Activated T-cell treated with anti-CD3 and anti-CD28 coated beads for 4 hours (primary cell): Measurements from ENCODE around the gene ANO3.

Source experiments
- DNase-seq: peaks from one replicate; pipeline ENCODE4 v3.0.0-alpha.2; 2020

Gene ANO3

DNA sequence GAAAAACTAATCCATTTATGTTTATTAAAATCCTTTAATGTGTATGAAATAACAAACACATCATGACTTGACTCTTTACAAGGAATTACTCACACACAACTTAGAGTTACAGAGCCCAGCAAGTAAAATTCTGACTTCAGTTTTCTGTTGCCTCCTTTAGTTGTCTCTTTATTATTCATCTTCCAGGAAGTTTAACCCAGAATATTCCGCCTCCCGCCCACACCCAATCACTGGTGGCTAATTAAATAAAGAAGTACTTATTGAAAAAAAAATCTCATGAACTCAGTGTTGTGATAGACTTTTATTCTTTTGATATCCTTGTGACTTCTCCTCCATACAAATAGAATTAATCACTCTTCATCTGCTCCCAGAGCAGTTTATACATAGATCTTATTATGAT is 178.2 kb downstream of the ANO3 start:
- DNase-seq, result no peak

DNA sequence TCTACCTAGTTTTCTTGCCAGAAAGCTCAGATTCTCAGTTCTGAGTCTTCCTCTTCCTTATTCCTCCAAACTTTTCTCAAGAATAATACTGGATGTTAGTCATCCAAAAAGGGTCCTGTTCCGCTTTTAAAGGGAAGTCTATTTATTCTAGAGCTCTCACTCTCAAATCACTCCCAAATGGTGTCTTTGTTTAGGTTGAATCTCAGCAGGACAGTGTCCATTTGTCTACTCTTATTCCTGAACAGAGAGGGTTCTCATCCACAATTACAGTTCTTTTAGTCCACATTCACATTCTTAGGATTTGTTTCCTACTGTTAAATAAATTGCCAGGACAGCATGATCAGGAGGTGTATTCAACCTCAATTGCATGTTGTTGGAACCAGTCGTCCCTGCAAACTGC is 178.8 kb downstream of the ANO3 start:
- DNase-seq, result no peak

DNA sequence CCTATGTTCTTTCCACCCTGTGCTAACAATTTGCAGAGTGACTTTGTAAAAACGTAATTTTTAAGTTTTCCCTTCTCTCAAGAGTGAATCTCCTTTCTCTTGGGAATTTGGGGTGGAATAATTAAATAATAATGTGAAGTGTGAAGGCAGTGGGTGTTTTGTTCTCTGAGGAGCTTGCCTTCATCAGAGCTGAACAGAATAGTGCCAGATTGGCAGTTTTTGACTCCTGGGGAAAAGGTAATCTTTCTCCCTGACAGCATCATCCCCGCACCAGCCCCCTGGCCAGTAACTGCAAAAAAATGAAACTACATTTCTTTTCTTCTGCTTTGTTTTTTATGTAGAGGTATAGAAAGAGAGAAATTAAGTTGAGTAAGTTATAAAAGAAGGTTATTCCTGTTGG is 180.3 kb downstream of the ANO3 start:
- no peak for DNase-seq

DNA sequence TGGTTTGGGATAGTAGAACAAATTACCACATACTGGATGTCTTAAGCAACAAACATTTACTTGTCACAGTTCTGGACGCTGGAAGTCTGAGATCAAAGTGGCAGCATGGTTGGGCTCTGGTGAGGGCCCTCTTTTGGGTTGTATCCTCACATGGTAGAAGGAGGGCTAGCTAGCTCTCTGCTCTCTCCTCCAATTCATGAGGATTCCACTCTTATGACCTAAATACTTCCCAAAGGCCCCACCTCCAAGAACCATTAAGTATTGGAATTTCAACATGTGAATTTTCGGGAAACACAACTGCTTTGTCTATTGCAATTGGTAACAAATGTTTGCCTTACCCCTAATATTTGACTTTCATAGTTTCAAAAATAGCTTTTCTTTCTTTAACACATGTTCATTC is 187.5 kb downstream of the ANO3 start:
- DNase-seq, result no peak

DNA sequence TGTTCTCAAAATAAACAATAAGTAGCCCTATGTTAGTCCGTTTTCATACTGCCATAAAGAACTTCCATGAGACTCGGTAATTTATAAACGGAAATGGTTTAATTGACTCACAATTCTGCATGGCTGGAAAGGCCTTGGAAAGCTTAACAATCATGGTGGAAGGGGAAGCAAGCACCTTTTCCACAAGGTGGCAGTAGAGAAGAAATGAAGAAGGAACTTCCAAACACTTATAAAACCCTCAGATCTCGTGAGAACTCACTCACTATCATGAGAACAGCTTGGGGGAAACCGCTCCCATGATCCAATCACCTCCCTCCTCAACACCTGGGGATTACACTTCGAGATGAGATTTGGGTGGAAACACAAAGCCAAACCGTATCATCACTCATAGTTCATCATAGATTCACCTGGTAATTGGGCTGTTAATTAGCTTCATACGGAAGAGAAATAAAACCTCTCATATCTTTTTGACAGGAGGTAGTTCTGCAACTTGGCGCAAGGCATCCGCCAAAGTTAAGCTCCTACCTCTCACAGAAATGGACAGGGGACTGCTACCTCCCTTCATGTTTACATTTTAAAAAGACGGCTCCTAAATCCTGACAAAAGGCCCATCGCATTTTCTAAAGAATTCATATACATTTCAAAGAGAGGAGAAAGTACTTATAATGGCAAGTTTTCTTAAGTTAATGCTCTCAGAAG is 191.1 kb downstream of the ANO3 start:
- no peak for DNase-seq

DNA sequence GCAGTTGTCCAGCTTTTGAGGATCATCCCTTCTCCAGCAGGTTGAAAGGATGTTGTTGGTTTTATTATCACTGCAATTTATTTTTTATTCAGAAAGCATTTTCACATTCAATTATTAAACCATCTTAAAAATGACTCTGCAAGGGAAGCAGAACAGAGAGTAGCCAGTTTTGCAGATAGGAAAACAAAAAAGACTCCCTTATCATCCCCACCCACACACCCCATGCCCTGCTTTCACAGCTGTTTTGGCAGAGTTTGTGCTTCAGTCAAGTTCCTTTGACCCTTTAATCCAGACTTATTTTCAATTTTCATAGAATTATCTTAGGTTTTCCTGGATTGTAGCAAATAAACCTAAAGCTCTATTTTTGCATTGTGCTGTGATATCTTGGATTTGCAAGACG is 195.8 kb downstream of the ANO3 start:
- DNase-seq, result no peak

DNA sequence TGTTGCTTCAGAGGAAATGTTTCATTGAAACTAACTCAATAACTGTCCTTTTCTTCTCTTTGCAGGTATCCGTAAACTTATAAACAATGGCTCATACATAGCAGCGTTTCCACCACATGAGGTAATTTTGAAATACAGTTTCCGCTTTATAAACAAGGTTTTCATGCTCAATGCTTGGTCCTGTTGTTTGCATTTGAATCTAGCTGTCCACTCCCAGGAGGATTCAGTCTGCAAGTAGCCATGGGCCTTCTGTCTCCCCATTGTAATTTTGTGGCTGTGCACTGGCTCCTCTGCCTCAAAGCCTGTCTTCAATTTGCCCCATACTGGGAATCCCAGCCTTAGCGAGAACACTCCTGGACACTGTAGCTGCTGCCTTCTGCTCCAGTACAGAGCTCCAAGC is 205.4 kb downstream of the ANO3 start:
- no peak for DNase-seq

DNA sequence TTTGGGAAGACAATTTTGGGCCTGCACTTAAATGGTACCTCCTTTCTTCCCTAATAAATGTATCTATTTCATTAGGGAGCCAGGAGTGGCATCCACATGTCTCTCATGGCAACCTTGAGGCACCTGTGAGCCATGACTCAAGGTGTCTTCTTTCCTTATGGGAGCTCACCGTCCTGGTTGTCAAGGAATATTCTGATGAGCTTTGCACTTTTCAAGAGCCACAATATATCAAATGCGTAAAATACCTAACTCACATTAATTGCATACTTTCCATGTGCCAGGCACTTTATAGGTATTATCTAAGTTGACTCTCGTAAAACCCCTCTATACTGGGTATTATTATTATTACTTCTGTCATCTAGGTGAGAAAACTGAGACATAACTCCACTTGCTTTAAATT is 207.6 kb downstream of the ANO3 start:
- no peak for DNase-seq

DNA sequence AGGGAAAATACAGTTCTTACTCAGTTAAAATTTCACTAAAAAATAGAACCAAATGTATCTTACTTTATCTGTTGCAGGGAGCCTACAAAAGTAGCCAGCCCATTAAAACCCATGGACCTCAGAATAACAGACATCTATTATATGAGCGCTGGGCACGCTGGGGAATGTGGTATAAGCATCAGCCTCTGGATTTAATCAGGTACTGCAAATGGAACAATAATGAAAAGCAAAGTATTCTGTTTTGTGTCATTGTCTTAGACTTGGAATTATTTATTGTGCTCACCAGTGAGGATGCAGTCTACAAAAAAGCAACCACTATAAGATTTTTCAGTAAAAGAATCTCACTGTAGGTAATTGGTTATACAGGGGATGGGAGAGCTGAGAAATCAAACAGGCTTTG is 209.9 kb downstream of the ANO3 start:
- DNase-seq, result no peak

DNA sequence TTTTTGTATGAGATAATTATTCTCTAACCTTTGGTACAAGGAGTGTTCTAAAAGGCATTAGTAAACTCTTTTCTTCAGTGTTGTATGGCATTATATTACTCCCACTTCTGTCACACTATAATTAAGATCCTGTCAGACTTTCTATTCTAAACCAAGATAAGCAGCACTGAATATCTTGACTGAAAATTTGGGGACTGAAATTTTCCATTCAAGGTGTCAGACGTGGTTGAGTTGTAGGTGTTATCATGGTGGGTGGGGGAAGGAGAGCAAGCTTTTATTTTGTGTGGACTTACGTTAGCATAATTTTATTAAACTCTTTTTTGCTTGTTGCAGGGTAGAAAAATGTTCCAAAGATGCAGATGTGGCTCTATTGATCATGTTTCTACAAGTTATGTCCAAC is 217.2 kb downstream of the ANO3 start:
- no peak for DNase-seq

DNA sequence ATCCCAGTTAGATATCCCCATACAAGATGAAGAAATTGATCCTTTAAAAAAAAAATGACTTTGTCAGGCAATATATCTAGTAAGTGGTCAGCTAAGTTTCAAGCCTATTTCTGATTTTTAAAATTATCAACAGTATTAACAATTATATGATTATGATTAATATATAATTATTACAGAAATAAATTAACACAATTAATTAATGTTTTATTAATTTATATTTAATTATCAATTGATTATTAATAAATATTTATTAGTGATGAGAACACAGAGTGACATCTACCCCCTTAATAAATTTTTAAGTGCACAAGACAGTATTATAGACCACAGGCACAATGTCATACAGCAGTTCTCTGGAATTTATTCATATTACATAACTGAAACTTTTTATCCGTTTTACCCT is 218.1 kb downstream of the ANO3 start:
- DNase-seq, result no peak

DNA sequence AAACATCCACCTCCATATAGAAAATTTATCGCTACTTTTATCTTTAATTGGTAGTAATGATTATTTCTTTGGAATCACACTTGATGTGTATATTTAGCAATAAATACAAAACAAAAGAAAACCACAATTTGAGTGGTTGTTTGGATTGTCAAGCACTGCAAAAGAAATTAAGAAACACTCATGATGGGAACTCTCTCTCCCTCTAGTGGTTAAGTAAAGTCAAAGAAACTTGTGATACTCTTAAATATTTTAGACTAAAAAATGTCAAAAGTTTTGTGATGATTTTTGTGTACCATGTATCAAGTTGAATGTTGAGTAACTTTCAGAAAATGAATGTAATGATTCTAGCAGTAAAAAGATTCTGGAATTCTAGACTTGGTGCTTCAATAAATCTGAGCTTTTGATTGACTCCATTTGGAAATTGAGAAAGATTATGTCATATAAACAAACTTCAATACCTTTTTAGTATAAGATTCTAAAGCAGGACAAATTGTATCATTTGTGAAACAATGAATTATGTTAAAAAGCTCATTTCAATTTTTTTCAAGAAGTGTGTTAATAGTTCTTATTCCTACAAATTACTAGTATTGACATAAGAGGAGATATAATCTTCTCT is 219.4 kb downstream of the ANO3 start:
- DNase-seq, result no peak

DNA sequence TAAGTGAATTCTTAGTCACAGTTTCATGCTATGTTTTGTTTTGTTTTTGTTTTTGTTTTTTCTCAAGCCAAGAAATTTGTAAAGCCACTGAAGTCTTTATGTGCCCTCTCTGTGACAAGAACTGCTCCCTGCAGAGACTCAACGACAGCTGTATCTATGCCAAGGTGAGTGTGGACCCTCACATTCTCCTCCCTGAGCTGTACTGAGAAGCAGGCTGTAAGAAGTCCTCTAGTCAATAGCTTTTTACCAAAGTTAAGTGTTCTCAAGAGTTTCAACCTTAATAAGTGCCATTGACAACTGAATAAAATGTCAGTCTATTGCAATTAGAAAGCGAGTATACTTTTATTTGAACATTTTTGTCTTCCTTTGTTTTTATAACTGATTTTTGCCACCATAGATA is 221.3 kb downstream of the ANO3 start:
- DNase-seq, result no peak

DNA sequence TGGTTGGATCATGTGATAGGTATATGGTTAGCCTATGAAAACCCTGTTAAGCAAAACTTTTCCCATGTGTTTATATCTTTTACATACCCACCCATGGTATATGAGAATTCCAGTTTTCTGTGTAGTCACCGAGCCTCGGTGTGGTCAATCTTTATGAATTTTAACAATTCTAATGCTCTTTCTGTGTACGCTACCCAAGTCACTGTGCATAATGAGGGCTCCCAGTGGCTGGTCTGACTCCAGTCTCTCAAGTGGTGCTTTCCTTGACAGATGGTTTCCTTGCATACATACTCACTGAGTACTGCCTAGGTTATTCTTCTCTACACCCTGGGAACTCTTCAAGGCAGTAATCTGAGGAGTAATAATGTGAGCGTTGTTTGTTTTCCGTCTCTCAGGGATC is 222.5 kb downstream of the ANO3 start:
- DNase-seq, result no peak

DNA sequence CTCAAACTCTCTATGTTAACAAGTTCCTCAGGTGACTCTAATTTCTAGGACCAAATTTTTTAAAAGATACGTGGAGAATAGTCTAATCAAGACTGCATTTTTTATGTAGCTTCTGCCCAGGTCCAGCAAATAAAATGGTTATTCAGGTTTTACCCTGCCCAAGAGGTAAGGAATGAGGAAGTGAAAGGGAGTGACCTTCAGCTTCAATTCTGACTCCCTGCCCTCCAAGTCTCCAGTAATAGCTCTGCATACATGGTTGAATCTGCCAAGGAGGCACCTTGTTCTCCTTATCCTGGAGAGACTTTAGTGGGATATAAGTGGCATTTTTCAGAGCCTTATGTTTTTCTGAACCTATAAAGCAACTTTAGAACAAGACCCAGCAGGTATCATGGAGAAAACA is 224.7 kb downstream of the ANO3 start:
- no peak for DNase-seq

DNA sequence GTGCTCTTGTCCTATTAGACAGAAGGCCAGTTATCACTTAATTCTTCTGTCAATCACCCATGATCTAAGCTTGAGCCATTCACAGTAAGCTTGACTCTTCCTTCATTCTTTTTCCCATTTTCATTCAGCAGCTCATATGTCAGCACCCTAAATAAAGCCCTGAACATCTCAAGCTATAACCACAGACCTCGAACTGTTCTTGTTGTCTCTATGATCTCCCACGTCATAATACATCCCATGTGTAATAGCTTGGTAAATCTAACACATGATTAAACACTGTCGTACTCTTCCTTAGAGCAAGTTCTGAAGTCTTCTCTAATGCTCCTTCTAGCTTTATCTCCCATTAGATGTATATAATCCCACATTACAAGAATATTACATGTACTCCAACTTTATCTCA is 225.7 kb downstream of the ANO3 start:
- DNase-seq, result no peak

DNA sequence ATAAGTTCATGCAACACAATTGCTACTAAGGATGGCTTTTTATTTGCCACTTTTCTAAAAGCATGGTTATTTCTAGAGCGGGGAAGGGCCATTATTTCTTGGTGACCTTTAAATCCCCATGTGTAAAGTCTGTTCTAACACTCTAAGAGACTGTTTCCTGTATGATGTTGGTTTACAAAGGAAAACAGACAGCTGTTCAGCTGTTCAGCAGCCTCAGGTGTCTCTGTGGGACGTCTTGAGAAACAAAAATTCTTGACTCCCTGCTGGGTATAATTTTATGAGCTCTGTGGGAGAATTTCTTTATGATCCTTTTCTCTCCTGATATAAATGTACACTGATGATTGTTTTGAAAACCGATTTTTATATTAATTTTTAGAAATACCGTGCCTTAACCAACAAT is 226.3 kb downstream of the ANO3 start:
- DNase-seq, result no peak

DNA sequence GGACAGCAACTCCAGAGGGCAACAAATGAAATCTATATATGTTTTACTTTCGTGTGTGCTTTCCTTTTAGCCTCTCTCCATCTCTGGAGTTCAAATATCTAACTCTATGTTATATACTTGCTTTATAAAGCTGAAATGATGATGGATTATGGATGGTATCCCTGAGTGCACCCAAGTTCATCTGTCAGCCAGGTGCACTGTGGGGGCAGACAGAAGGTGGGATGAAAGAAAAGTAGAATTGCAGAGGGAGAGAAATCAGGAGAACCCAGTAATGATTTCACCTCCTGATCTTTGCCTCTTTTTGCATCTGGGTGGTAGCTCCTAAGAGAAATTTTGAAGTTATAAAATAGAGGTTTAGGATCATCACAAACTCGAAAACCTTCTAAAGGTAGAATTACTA is 237.7 kb downstream of the ANO3 start:
- DNase-seq, result no peak

DNA sequence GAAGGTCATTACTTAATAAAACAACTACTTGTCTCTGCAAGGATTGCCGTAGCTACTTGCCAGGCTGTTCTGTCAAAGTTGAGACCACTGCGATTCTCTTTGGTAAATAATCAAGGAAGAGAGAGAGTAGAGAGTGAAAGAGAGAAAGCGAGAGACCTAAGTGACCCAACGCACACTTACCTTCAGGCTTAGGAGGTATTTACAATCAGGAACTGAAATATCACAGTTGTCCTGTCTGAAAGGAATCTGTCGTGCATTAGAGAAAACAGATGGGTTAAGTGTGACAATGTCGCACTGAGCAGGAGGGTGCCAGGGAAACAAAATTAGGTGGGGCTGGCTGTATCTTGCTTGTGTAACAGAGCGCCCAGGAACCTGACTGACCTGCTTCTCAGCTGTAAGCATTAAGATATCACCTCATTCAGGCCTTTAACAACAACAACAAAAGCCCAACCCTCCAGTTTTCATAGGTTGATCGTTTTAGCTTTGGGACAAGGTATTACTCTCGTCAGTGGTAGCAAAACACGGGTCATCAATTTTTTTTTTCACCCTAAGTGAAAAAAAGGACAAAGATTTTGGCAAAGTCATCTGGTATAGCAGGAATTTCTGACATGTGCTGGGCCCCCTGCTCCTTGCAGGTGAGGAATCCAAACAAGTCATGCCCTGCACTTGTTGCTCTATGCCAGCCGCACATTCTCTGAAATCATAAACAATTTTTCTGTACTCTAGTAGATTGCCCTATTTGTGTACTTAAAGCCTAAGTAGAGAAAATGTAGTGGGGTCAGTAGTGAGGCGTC is 240.1 kb downstream of the ANO3 start, which contains the start of gene MUC15:
Gene MUC15 (minus strand): TSS at position 403 of the 794 bp plus-strand sequence. CDS start 5,169 bp downstream, outside the sequence.
- DNase-seq, result no peak

DNA sequence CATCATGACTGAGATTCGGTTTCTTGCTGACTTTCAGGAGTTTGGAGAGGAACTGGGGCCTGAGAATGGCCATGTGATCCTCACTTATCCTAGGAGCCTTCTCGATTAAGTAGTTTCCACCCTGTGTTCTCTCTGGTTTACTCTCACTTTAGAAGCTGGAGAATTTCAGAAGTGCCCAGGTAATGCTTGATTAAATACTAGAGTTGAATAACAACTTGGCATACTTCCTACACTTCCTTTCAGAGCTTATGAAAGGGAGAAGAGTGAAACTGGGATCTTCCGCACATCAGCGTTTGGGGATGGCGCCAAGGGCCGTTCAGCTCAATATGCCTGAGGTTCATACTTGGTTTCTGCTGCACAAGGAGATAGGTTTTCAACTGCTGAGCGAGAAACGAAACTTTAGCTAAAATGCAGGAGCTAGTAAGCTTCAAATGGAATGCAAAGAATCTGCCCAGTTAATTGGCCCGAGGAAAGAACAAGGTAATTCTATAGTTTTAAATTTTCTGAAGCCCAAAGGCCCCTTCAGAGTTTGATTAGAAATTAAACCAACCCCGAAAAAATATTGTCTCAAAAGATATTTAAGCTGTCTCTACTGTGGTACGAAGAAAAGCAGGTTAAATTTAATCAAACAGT is 241.0 kb downstream of the ANO3 start:
- DNase-seq, result no peak

DNA sequence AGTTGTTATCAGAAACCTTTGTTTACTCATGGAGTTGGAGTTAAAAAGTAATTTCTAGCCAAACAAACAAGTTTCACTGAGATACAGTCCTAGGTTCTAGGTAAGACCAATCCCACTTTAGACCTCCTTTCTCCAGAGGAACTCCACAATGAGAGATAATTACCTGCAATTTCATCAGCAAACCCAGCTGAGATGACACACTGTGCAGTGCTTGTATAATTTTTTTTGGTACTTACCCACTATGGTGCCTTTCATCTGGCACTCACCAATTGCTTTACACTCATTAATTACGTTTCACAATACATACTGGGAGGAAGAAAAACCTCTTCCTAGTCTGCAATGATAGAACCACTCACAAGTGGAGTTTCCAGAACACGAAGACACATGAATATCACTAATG is 242.0 kb downstream of the ANO3 start:
- no peak for DNase-seq

DNA sequence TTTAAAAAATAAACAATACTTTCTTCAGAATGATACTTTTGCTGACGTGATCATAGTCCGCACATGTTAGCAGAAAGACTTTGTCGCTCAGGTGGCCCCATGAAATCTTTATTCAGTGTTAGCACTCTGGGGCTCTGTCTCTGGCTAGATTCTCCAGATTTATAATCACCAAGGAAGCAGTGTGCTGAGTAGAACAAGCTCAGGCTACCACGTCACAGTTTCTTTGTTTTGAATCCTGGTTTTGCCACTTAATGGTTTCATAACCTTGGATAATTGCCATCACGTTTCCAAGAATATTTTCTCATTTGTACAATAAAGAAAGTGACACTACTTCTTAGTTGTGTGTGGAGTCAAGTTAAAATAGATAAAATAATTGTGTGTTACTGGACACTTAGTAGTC is 244.0 kb downstream of the ANO3 start:
- no peak for DNase-seq

DNA sequence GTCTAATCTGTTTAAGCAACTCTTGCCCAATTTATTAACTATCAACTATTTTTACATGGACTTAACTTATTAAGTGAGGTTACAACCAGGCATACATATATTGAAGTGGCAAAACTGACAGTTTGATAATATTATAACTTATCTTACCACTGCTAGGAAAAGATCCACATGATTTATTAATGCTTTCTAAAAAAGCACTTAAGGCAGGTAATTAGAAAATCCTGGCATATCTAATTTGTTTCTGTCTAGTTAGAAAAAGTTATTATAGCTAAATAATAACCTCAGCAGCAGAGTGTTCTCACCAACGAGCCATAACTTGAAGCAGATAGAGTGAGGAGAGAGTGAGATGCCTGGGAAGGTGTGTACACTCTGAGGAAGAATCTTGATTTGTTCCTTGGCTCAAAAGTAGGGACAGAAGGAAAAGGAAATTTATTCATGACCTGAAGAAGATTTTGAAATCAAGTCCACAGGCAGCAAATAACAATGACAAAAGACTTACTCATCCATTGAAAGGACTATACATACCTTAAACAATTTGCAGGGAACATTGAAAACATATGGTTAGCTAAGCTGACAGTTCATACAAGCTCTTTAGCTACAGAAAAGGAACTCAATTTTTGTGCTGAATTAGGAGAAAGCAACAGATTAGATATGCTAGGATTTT is 247.2 kb downstream of the ANO3 start:
- DNase-seq, result no peak
